ENCODE measurements around the gene MYO15B.

MYO15B gene

DNA sequence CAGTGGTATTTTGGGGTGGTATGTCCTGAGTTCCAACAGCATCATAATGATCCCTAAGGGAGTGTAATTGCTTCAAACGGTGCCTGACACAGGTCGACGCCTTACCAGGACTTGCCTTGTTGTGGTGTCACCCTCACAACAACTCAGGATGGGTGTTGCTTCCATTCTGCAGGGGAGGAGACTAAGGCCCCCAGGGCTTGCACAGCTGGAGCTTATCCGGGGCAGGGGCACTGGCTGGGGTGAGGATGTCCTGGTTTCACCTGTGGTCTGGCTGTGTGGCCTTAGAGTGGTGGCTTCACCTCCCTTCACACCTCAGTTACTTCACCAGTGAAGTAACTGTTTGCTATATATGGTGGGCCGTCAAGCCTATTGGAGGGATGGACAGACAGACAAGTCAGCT is 38.8 kb upstream of the MYO15B start:
- TF ChIP-seq SIN3A (IDR thresholded peaks at IDR 0.05; ENCODE audit: borderline replicate concordance, insufficient read depth, low read length) (no peak), FOXP2 (optimal IDR thresholded peaks at IDR 0.05; ENCODE audit: borderline replicate concordance, extremely low read depth, extremely low read length, insufficient read depth) (no peak), POLR2AphosphoS5 (IDR thresholded peaks at IDR 0.05; ENCODE audit: low read depth, low read length) (no peak), TAF1 (IDR thresholded peaks at IDR 0.05; ENCODE audit: borderline replicate concordance, insufficient read depth, low read length) (no peak)
- TF ChIP-seq, protein P1, sequence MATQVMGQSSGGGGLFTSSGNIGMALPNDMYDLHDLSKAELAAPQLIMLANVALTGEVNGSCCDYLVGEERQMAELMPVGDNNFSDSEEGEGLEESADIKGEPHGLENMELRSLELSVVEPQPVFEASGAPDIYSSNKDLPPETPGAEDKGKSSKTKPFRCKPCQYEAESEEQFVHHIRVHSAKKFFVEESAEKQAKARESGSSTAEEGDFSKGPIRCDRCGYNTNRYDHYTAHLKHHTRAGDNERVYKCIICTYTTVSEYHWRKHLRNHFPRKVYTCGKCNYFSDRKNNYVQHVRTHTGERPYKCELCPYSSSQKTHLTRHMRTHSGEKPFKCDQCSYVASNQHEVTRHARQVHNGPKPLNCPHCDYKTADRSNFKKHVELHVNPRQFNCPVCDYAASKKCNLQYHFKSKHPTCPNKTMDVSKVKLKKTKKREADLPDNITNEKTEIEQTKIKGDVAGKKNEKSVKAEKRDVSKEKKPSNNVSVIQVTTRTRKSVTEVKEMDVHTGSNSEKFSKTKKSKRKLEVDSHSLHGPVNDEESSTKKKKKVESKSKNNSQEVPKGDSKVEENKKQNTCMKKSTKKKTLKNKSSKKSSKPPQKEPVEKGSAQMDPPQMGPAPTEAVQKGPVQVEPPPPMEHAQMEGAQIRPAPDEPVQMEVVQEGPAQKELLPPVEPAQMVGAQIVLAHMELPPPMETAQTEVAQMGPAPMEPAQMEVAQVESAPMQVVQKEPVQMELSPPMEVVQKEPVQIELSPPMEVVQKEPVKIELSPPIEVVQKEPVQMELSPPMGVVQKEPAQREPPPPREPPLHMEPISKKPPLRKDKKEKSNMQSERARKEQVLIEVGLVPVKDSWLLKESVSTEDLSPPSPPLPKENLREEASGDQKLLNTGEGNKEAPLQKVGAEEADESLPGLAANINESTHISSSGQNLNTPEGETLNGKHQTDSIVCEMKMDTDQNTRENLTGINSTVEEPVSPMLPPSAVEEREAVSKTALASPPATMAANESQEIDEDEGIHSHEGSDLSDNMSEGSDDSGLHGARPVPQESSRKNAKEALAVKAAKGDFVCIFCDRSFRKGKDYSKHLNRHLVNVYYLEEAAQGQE (IDR thresholded peaks at IDR 0.05; ENCODE audit: insufficient read depth in 1 of 2, low read depth in 2 of 2, low read length in 2 of 2), result no peak

DNA sequence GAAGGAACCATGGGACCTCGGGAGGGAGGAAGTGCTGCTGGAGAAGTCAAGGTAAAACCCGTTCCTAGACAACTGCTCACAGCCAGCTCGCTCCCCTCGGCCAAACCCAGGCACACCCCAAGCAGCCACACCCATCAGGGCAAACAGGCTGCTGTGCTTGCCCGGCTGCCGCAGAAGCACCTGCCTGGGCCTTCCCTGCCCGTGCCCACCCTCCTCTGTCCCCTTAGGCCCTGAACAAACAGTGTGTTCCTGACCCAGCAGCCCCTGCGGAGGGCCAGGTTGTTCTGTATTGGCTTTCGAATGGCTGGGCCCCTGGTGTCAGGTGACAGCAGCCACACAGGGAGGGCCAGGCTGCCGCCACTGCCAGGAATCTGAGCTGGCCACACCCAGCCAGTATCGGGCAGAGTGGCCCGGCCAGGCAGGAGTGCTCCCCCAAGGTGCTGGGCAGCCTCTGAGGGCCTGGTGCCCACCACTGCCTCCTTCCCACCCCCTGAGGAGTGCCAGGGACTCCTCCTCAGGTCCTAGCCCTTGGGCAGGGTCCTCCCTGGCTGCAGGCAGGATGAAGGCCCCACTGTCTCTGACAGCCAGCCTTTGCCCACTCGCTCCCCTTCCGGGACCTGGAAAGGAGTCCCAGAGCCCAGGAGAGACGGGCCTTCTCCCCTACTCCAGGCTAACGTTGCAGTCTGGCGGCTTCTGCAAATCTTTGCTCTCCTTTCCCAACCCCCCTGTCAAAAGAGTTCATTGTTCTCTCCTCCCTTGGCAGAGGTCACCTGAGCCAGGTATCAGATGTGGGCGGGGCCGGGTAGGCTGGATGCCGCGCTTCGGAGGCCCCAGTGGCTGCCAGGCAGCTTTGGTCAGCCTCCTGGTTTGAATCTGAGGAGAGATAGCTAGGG is 38.1 kb upstream of the MYO15B start:
- TF ChIP-seq, protein P1 (IDR thresholded peaks at IDR 0.05; ENCODE audit: insufficient read depth in 1 of 2, low read depth in 2 of 2, low read length in 2 of 2), result no peak
- TF ChIP-seq TAF1 (IDR thresholded peaks at IDR 0.05; ENCODE audit: borderline replicate concordance, insufficient read depth, low read length) (no peak), SIN3A (IDR thresholded peaks at IDR 0.05; ENCODE audit: borderline replicate concordance, insufficient read depth, low read length) (no peak), FOXP2 (optimal IDR thresholded peaks at IDR 0.05; ENCODE audit: borderline replicate concordance, extremely low read depth, extremely low read length, insufficient read depth) (no peak), POLR2AphosphoS5 (IDR thresholded peaks at IDR 0.05; ENCODE audit: low read depth, low read length) (no peak)

DNA sequence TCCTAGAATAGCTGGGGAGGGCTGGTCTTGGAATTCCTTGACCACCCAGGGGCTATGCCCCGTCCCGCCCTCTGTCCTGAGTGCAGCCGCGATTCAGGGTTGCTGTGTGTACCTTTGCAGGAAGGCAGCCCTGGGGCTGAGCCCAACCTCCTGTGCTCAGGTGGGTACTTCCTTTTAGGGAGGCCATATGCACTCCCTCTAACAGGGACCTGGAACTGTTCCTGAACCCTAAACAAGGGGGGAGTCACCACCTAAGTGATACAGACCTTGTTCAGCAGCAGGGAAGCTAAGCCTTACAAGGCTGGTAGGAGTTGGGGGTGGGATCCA is 37.5 kb upstream of the MYO15B start:
- TF ChIP-seq, protein P1 (IDR thresholded peaks at IDR 0.05; ENCODE audit: insufficient read depth in 1 of 2, low read depth in 2 of 2, low read length in 2 of 2), result no peak
- no peak for TF ChIP-seq FOXP2 (optimal IDR thresholded peaks at IDR 0.05; ENCODE audit: borderline replicate concordance, extremely low read depth, extremely low read length, insufficient read depth)
- no peak for TF ChIP-seq POLR2AphosphoS5 (IDR thresholded peaks at IDR 0.05; ENCODE audit: low read depth, low read length)
- no peak for TF ChIP-seq TAF1 (IDR thresholded peaks at IDR 0.05; ENCODE audit: borderline replicate concordance, insufficient read depth, low read length)
- no peak for TF ChIP-seq SIN3A (IDR thresholded peaks at IDR 0.05; ENCODE audit: borderline replicate concordance, insufficient read depth, low read length)

DNA sequence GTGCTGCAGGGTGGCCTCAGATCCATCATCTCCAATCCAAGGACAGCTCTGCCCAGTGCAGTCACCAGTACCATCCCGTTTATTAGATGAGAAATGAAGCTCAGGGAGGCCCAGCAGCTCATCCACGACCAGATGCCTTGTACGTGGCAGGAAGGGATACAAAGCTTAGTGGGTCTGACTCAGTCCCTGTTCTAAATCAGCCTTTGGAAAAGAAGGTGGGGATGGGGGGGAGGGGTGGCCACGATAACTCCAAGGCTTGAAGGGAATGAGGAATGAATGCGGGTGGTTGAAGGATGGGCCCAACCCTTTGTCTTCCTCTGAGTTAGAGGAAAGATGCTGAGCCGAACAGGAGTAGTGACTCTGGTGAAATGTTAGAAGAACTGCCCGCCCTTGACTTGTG is 36.3 kb upstream of the MYO15B start:
- TF ChIP-seq TAF1 (IDR thresholded peaks at IDR 0.05; ENCODE audit: borderline replicate concordance, insufficient read depth, low read length), result no peak
- TF ChIP-seq POLR2AphosphoS5 (IDR thresholded peaks at IDR 0.05; ENCODE audit: low read depth, low read length), result no peak
- no peak for TF ChIP-seq SIN3A (IDR thresholded peaks at IDR 0.05; ENCODE audit: borderline replicate concordance, insufficient read depth, low read length)
- TF ChIP-seq FOXP2 (optimal IDR thresholded peaks at IDR 0.05; ENCODE audit: borderline replicate concordance, extremely low read depth, extremely low read length, insufficient read depth), result no peak
- TF ChIP-seq, protein P1 (IDR thresholded peaks at IDR 0.05; ENCODE audit: insufficient read depth in 1 of 2, low read depth in 2 of 2, low read length in 2 of 2), result no peak

Measured in PFSK-1 (cell line).